ENCODE measurements around the gene CD300A.

GRCh38 chr17:74514632-74515334, 48.3 kb downstream of the CD300A start:
- TF ChIP-seq CTCF (conservative IDR thresholded peaks at IDR 0.05 in 1 of 2, IDR thresholded peaks at IDR 0.05 in 1 of 2; ENCODE audit: low read depth in 1 of 2, low read length in 2 of 2) = no peak
- TF ChIP-seq EZH2 (IDR thresholded peaks at IDR 0.05; ENCODE audit: low read length, missing control alignments) = no peak
